DOHH2 (cell line): ENCODE data around the gene TUFT1.

Experiments used
- H3F3A ChIP-seq: fragments of 200-600 bp; sonication (generic), shearing (Covaris generic); 2 replicates; pipeline ENCODE4 v1.6.0; 2016; ENCODE audit warnings: antibody characterized with exemption, mild to moderate bottlenecking; ENCODE audit not compliant: control insufficient read depth, insufficient read depth
- H3K27ac ChIP-seq: fragments of 200-600 bp; sonication (generic); 2 replicates; pipeline ENCODE4 v1.5.1; 2014; ENCODE audit warnings: low read depth, mild to moderate bottlenecking, low read length, moderate library complexity
- H3K27me3 ChIP-seq: fragments of 200-600 bp; sonication (generic); 2 replicates; pipeline ENCODE4 v1.6.1; 2014; ENCODE audit warnings: mild to moderate bottlenecking, low read length, mixed read lengths; ENCODE audit not compliant: control insufficient read depth
- H3K36me3 ChIP-seq: fragments of 200-600 bp; sonication (generic); 2 replicates; pipeline ENCODE4 v1.6.1; 2014; ENCODE audit warnings: mild to moderate bottlenecking, low read length, moderate library complexity, mixed read lengths; ENCODE audit not compliant: control insufficient read depth
- H3K4me1 ChIP-seq: fragments of 200-600 bp; sonication (generic); 2 replicates; pipeline ENCODE4 v1.6.1; 2014; ENCODE audit warnings: mild to moderate bottlenecking, low read length, mixed read lengths; ENCODE audit not compliant: control insufficient read depth
- H3K4me2 ChIP-seq: fragments of 200-600 bp; sonication (generic); 2 replicates; pipeline ENCODE4 v1.6.0; 2014; ENCODE audit warnings: mild to moderate bottlenecking, low read length, moderate library complexity
- H3K4me3 ChIP-seq: fragments of 200-600 bp; sonication (generic); 2 replicates; pipeline ENCODE4 v1.5.1; 2014; ENCODE audit warnings: mild to moderate bottlenecking, low read length, mixed read lengths
- H3K79me2 ChIP-seq: fragments of 200-600 bp; sonication (generic); 2 replicates; pipeline ENCODE4 v1.6.1; 2014; ENCODE audit warnings: mild to moderate bottlenecking, low read length, mixed read lengths; ENCODE audit not compliant: control insufficient read depth
- H3K9me2 ChIP-seq: fragments of 200-600 bp; sonication (generic); replicated peaks from 2 replicates; pipeline ENCODE4 v1.6.1; 2014; ENCODE audit warnings: mild to moderate bottlenecking, low read length, mixed read lengths; ENCODE audit not compliant: control insufficient read depth
- H3K9me3 ChIP-seq: fragments of 200-600 bp; sonication (generic); 2 replicates; pipeline ENCODE4 v1.6.1; 2014; ENCODE audit warnings: antibody characterized with exemption, low read length, mixed read lengths; ENCODE audit not compliant: control insufficient read depth, insufficient read depth
- H4K20me1 ChIP-seq: fragments of 200-600 bp; sonication (generic); 2 replicates; pipeline ENCODE4 v1.6.0; 2014; ENCODE audit warnings: low read depth, mild to moderate bottlenecking, antibody characterized with exemption, low read length, moderate library complexity; ENCODE audit not compliant: control insufficient read depth, insufficient read depth
- EZH2phosphoT487 ChIP-seq: fragments of 200-600 bp; sonication (generic); IDR thresholded peaks from 2 replicates; pipeline ENCODE4 v1.6.1; 2017; ENCODE audit warnings: borderline replicate concordance, mild to moderate bottlenecking, antibody characterized with exemption, low read length, moderate library complexity, mixed read lengths
- TF ChIP-seq, protein P1 (sequence below): fragments of 200-600 bp; sonication (generic); IDR thresholded peaks from one replicate; pipeline ENCODE4 v1.5.1; 2014; ENCODE audit warnings: antibody characterized with exemption, mild to moderate bottlenecking, low read depth, low read length; ENCODE audit not compliant: poor library complexity, severe bottlenecking

Gene TUFT1

GRCh38 chr1:151583796-151584195, 43.7 kb downstream of the TUFT1 start:
- no peak for TF ChIP-seq EZH2phosphoT487
- TF ChIP-seq, protein P1, sequence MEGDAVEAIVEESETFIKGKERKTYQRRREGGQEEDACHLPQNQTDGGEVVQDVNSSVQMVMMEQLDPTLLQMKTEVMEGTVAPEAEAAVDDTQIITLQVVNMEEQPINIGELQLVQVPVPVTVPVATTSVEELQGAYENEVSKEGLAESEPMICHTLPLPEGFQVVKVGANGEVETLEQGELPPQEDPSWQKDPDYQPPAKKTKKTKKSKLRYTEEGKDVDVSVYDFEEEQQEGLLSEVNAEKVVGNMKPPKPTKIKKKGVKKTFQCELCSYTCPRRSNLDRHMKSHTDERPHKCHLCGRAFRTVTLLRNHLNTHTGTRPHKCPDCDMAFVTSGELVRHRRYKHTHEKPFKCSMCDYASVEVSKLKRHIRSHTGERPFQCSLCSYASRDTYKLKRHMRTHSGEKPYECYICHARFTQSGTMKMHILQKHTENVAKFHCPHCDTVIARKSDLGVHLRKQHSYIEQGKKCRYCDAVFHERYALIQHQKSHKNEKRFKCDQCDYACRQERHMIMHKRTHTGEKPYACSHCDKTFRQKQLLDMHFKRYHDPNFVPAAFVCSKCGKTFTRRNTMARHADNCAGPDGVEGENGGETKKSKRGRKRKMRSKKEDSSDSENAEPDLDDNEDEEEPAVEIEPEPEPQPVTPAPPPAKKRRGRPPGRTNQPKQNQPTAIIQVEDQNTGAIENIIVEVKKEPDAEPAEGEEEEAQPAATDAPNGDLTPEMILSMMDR: no peak
- Histone ChIP-seq H4K20me1 (no peaks in the 10 kb centered on the region), H3K4me2 (no peak overlapping the region), H3K4me1 (no peaks in the 10 kb centered on the region), H3K36me3 (no peaks in the 10 kb centered on the region), H3K79me2 (no peaks in the 10 kb centered on the region), H3K27ac (no peak overlapping the region), H3K9me3 (no peaks in the 10 kb centered on the region), H3F3A (no peaks in the 10 kb centered on the region), H3K27me3 (no peaks in the 10 kb centered on the region), H3K4me3 (no peak overlapping the region), H3K9me2 (no peaks in the 10 kb centered on the region)

DNA sequence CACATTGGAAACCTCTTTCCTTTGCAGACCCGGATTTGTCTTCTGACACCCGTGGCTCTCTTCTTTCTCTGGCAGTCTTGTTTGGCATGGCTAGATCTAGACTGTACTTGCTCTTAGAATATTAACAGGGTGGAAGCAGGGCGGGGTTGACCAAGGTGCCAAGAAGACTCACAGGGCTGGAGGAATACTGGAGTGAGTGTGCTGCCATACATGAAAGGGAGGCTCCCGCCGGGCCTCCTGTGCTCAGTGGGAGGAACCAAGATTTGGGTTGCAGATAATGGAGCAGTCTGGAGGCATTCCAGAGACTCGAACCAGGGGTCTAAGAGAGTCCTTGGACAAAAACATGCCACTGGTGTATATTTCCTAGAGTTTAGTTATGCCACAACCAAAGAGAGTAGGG, 44.2 kb downstream of the TUFT1 start:
- Histone ChIP-seq H3K36me3 (no peaks in the 10 kb centered on the region), H4K20me1 (no peaks in the 10 kb centered on the region), H3K4me2 (no peak overlapping the region), H3K27me3 (no peaks in the 10 kb centered on the region), H3K4me1 (no peaks in the 10 kb centered on the region), H3K9me2 (no peaks in the 10 kb centered on the region), H3K79me2 (no peaks in the 10 kb centered on the region), H3K9me3 (no peaks in the 10 kb centered on the region), H3K4me3 (no peak overlapping the region), H3K27ac (no peak overlapping the region), H3F3A (no peaks in the 10 kb centered on the region)
- TF ChIP-seq EZH2phosphoT487: no peak

GRCh38 chr1:151584780-151585179, 44.7 kb downstream of the TUFT1 start:
- Histone ChIP-seq H3K27me3 (no peaks in the 10 kb centered on the region), H4K20me1 (no peaks in the 10 kb centered on the region), H3K9me3 (no peaks in the 10 kb centered on the region), H3K4me1 (no peaks in the 10 kb centered on the region), H3K36me3 (no peaks in the 10 kb centered on the region), H3K4me2 (no peak overlapping the region), H3K9me2 (no peaks in the 10 kb centered on the region), H3K27ac (no peak overlapping the region), H3F3A (no peaks in the 10 kb centered on the region), H3K4me3 (no peak overlapping the region), H3K79me2 (no peaks in the 10 kb centered on the region)
- TF ChIP-seq, protein P1: no peak
- TF ChIP-seq EZH2phosphoT487: no peak

DNA sequence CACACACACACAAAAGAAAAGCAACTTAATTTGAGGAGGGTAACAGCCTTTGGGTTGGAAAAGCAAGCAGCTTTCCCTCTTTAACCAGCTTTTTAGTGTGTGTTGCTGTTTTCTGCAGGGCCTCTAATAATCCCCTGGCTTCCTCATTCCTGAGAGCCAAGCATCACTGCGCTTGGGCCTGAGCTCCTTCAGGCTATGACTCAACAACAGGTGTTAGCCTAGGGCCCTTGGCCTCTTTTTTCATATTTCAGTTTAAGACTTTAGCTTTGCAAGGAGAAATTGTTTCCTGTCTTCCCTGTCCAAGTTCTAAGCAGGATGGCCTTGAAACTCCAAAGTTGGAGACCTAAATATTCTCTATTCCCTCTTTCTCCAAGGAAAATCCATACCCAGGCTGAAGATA, 45.5 kb downstream of the TUFT1 start:
- peaks cover 3% of the 10 kb centered on the region; the same call in 1 of the 2 replicates for H3K27me3 ChIP-seq
- TF ChIP-seq, protein P1: no peak
- no peak for TF ChIP-seq EZH2phosphoT487
- no peaks in the 10 kb centered on the region for H3K9me2 ChIP-seq
- H3K27ac ChIP-seq: no peak overlapping the region
- no peaks in the 10 kb centered on the region for H3K9me3 ChIP-seq
- H3F3A ChIP-seq: no peaks in the 10 kb centered on the region
- H3K4me3 ChIP-seq: no peak overlapping the region
- no peak overlapping the region for H3K4me2 ChIP-seq
- no peaks in the 10 kb centered on the region for H3K79me2 ChIP-seq
- no peaks in the 10 kb centered on the region for H4K20me1 ChIP-seq
- no peaks in the 10 kb centered on the region for H3K36me3 ChIP-seq
- H3K4me1 ChIP-seq: no peaks in the 10 kb centered on the region
